Measurements from ENCODE around the gene TPM3. TPM values are rescaled to one million over a fixed set of nuclear protein-coding genes. Genes with fewer than 3 reads are reported as not detected.

TPM3 gene
- total and polyA plus RNA-seq, 10 of the 15 experiments (the other 5 are each of a cell fraction or from before 2014, with no cell fraction given): 270 to 759 (median 505) TPM

DNA sequence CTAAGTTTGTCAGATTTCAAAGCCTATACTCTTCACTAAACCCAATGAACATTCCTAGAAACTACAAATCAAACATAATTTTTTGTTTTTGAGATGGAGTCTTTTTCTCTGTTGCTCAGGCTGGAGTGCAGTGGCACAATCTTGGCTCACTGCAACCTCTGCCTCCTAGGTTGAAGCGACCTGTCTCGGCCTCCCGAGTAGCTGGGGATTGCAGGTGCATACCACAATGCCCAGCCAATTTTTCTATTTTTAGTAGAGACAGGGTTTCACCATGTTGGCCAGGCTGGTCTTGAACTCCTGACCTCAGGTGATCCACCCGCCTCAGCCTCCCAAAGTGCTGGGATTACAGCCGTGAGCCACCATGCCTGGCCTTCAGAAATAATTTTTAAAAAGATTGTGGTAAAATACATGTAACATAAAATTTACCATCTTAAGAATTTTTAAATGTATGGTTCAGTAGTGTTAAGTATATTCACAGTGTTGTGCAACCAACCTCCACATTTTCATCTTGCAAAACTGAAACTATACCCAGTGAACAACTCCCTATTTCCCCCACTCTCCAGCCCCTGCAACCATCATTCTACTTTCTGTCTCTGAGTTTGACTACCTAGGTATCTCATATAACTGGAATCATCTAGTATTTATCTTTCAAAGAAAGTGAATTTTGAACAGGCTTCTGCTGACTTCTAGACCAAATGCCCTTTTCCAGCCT is 16.9 kb upstream of the TPM3 start:
- no peaks in the 10 kb centered on the region for H3K9me3 ChIP-seq (replicated peaks; ENCODE audit: control insufficient read depth, insufficient read depth, low read length)
- SMC1A ChIA-PET (ENCODE audit: uncharacterized antibody, unreplicated experiment): interaction anchor here (2.0 kb wide), 1 partner anchor 10 kb away, joined by 8 read pairs; no protein-coding TSS in a partner anchor
- no peaks in the 10 kb centered on the region for H3K27me3 ChIP-seq (replicated peaks in 1 of 2; ENCODE audit: control insufficient read depth in 2 of 2, insufficient read depth in 2 of 2, low read length in 1 of 2)
- RAD21 ChIA-PET (ENCODE audit: unreplicated experiment): no interaction called here
- H3K36me3 ChIP-seq (ENCODE audit: control insufficient read depth in 2 of 2, insufficient read depth in 2 of 2, low read length in 1 of 2): peaks cover 6 to 26% of the 10 kb centered on the region in 2 experiments
- intact Hi-C loops (cut with micrococcal nuclease; ENCODE audit: unreplicated experiment) (no loop called here), in situ Hi-C loops (cut with MboI) (no loop called here)
- H3K9ac ChIP-seq (ENCODE audit: control insufficient read depth, insufficient read depth, low read length): no peak overlapping the region
- H3K4me1 ChIP-seq (ENCODE audit: control insufficient read depth, insufficient read depth, low read length): no peaks in the 10 kb centered on the region
- no TSS peak for BruUV-seq (replicated peaks)
- DNase-seq (ENCODE audit: low read depth, low spot score): no peak
- no peak overlapping the region for H3K27ac ChIP-seq (ENCODE audit: control insufficient read depth, insufficient read depth)
- H3K4me3 ChIP-seq: no peak overlapping the region
- TF ChIP-seq RCOR1 (conservative IDR thresholded peaks at IDR 0.05; ENCODE audit: low read depth, low read length) (no peak), HCFC1 (IDR thresholded peaks at IDR 0.05; ENCODE audit: low read length) (no peak), SRF (IDR thresholded peaks at IDR 0.05; ENCODE audit: low read depth in 2 of 2, low read length in 2 of 2) (no peak), YY1 (IDR thresholded peaks at IDR 0.05; ENCODE audit: low read depth, low read length) (no peak), CHD4 (IDR thresholded peaks at IDR 0.05) (no peak), CBX3 (IDR thresholded peaks at IDR 0.05; ENCODE audit: borderline replicate concordance, low read depth) (no peak), PKNOX1 (IDR thresholded peaks at IDR 0.05) (no peak), KAT2A (conservative IDR thresholded peaks at IDR 0.05; ENCODE audit: control insufficient read depth, low read depth, low read length) (no peak), CHD1 (IDR thresholded peaks at IDR 0.05; ENCODE audit: low read depth, low read length) (no peak), JUND (IDR thresholded peaks at IDR 0.05; ENCODE audit: low read depth, low read length) (no peak), ZZZ3 (IDR thresholded peaks at IDR 0.05; ENCODE audit: control insufficient read depth, insufficient read length, low read depth) (no peak), ATF3 (IDR thresholded peaks at IDR 0.05; ENCODE audit: borderline replicate concordance, extremely low read depth, low read depth, low read length) (no peak), SPI1 (IDR thresholded peaks at IDR 0.05; ENCODE audit: borderline replicate concordance, insufficient read depth, low read depth, low read length) (no peak), SMAD1 (IDR thresholded peaks at IDR 0.05; ENCODE audit: low read depth, partially characterized antibody) (no peak), RELA (IDR thresholded peaks at IDR 0.05; ENCODE audit: borderline replicate concordance, partially characterized antibody) (no peak)
- TF ChIP-seq, protein P1, sequence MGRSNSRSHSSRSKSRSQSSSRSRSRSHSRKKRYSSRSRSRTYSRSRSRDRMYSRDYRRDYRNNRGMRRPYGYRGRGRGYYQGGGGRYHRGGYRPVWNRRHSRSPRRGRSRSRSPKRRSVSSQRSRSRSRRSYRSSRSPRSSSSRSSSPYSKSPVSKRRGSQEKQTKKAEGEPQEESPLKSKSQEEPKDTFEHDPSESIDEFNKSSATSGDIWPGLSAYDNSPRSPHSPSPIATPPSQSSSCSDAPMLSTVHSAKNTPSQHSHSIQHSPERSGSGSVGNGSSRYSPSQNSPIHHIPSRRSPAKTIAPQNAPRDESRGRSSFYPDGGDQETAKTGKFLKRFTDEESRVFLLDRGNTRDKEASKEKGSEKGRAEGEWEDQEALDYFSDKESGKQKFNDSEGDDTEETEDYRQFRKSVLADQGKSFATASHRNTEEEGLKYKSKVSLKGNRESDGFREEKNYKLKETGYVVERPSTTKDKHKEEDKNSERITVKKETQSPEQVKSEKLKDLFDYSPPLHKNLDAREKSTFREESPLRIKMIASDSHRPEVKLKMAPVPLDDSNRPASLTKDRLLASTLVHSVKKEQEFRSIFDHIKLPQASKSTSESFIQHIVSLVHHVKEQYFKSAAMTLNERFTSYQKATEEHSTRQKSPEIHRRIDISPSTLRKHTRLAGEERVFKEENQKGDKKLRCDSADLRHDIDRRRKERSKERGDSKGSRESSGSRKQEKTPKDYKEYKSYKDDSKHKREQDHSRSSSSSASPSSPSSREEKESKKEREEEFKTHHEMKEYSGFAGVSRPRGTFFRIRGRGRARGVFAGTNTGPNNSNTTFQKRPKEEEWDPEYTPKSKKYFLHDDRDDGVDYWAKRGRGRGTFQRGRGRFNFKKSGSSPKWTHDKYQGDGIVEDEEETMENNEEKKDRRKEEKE (IDR thresholded peaks at IDR 0.05): no peak
- TF ChIP-seq, protein P2, sequence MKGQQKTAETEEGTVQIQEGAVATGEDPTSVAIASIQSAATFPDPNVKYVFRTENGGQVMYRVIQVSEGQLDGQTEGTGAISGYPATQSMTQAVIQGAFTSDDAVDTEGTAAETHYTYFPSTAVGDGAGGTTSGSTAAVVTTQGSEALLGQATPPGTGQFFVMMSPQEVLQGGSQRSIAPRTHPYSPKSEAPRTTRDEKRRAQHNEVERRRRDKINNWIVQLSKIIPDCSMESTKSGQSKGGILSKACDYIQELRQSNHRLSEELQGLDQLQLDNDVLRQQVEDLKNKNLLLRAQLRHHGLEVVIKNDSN (IDR thresholded peaks at IDR 0.05; ENCODE audit: borderline replicate concordance, extremely low read length, insufficient read depth, low read depth, low read length): no peak
- CTCF ChIA-PET: interaction anchor here (0.6 to 2.5 kb wide), 3 partner anchors 9 to 39 kb away, joined by 4 to 14 read pairs (median 6); no protein-coding TSS in a partner anchor
- WGBS (ENCODE audit: insufficient coverage, insufficient replicate concordance, low lambda C conversion rate, missing lambda C conversion rate): 92% methylated on average over 5 of the region's 5 CpGs
- no peak overlapping the region for H3K4me2 ChIP-seq (ENCODE audit: control insufficient read depth, insufficient read depth)
- H3K79me2 ChIP-seq (ENCODE audit: control insufficient read depth, insufficient read depth, low read length): no peaks in the 10 kb centered on the region; the same call in 1 of the 2 replicates
- no peak for ATAC-seq
- no peak for FAIRE-seq
- no peaks in the 10 kb centered on the region for H4K20me1 ChIP-seq (ENCODE audit: control insufficient read depth, insufficient read depth)
- no peak overlapping the region for H2AFZ ChIP-seq (ENCODE audit: control insufficient read depth, low read depth, low read length)
- POLR2A ChIA-PET: interaction anchor here (0.6 kb wide), 1 partner anchor 1668 kb away, joined by 3 read pairs; no protein-coding TSS in a partner anchor

Measured in GM12878 (cell line).